Tibial artery (tissue), 4 donors: ENCODE measurements around the gene GNG12.

Experiments
- DNase-seq, 2 donors: peaks; one replicate each; pipeline ENCODE4 v3.0.0-alpha.2; 2019
- H3K27ac ChIP-seq, 2 donors: fragments of 200-600 bp; sonication (generic) in 1 of 2; 1 replicate in 1 of 2; 2 replicates in 1 of 2; pipeline ENCODE4 v1.5.1; 2018 to 2019; ENCODE audit warnings: mild to moderate bottlenecking in 1 of 2
- H3K27me3 ChIP-seq, 2 donors: fragments of 200-600 bp; sonication (generic) in 1 of 2; one replicate each; pipeline versions ENCODE4 v1.5.1 to v1.6.0; 2016 to 2019
- H3K36me3 ChIP-seq, 3 donors: fragments of 200-600 bp; sonication (generic) in 2 of 3; one replicate each; pipeline ENCODE4 v1.5.1; 2016 to 2019; ENCODE audit warnings: mild to moderate bottlenecking in 2 of 3
- H3K4me1 ChIP-seq, 4 donors: fragments of 200-600 bp; sonication (generic) in 2 of 4; 1 replicate in 3 of 4; 2 replicates in 1 of 4; pipeline ENCODE4 v1.5.1; 2016 to 2019
- H3K4me3 ChIP-seq, 2 donors: fragments of 200-600 bp; sonication (generic) in 1 of 2; 1 replicate in 1 of 2; 2 replicates in 1 of 2; pipeline ENCODE4 v1.5.1; 2018 to 2019; ENCODE audit warnings: mild to moderate bottlenecking in 2 of 2
- H3K9me3 ChIP-seq, 3 donors: fragments of 200-600 bp; sonication (generic) in 1 of 3; one replicate each; pipeline ENCODE4 v1.5.1; 2016 to 2019
- CTCF ChIP-seq, 2 experiments: fragments of 200-600 bp in 1 of 2; fragments of 450-650 bp in 1 of 2; IDR thresholded peaks; one replicate each; pipeline ENCODE4 v1.5.1; 2017 to 2019; ENCODE audit warnings: antibody characterized with exemption in 2 of 2, mild to moderate bottlenecking in 1 of 2, moderate library complexity in 1 of 2
- intact Hi-C: fragments of 100-400 bp; cut with DNase I; formaldehyde crosslinking; loops from one replicate; pipeline ENCODE4 v1.15.0; 2023; ENCODE audit warnings: low total_unique reads

The GNG12 gene

GRCh38 chr1:67791261-67791660 lies 42.0 kb downstream of the GNG12 start:
- H3K4me3 ChIP-seq = no peak overlapping the region
- H3K9me3 ChIP-seq = no peaks in the 10 kb centered on the region
- DNase-seq = no peak
- intact Hi-C loops = loop anchor here (5.0 kb wide), 1 partner anchor 36 kb away; no protein-coding TSS in a partner anchor
- no peaks in the 10 kb centered on the region for H3K27me3 ChIP-seq
- H3K36me3 ChIP-seq = no peaks in the 10 kb centered on the region
- H3K4me1 ChIP-seq = peaks cover 0 to 97% (median 66%) of the 10 kb centered on the region in 4 donors
- peak overlapping the region; percentile 69 to 76 for H3K27ac ChIP-seq
- TF ChIP-seq CTCF (IDR thresholded peaks at IDR 0.05) = no peak

GRCh38 chr1:67790201-67790692 lies 43.0 kb downstream of the GNG12 start:
- Histone ChIP-seq H3K4me1 (peaks cover 0 to 97% (median 73%) of the 10 kb centered on the region in 4 donors), H3K27ac (peak overlapping the region; percentile 69 to 76), H3K4me3 (no peak overlapping the region), H3K36me3 (no peaks in the 10 kb centered on the region), H3K27me3 (no peaks in the 10 kb centered on the region), H3K9me3 (no peaks in the 10 kb centered on the region)
- no peak for TF ChIP-seq CTCF (IDR thresholded peaks at IDR 0.05)
- intact Hi-C loops = loop anchor here (5.0 kb wide), 1 partner anchor 37 kb away; no protein-coding TSS in a partner anchor
- DNase-seq = no peak

- Histone ChIP-seq H3K27ac (peak overlapping the region; percentile 69 to 76), H3K9me3 (no peaks in the 10 kb centered on the region), H3K4me1 (peaks cover 0 to 95% (median 71%) of the 10 kb centered on the region in 4 donors), H3K36me3 (no peaks in the 10 kb centered on the region), H3K4me3 (no peak overlapping the region), H3K27me3 (no peaks in the 10 kb centered on the region)
- no peak for TF ChIP-seq CTCF (IDR thresholded peaks at IDR 0.05)
- no peak for DNase-seq
- intact Hi-C loops = no loop called here
Observed at GRCh38 chr1:67789551-67789950, 43.7 kb downstream of the GNG12 start.

- TF ChIP-seq CTCF (IDR thresholded peaks at IDR 0.05) = no peak
- no peak overlapping the region for H3K4me3 ChIP-seq
- H3K4me1 ChIP-seq = peaks cover 0 to 89% (median 65%) of the 10 kb centered on the region in 4 donors
- no peak for DNase-seq
- intact Hi-C loops = no loop called here
- peak overlapping the region; percentile 55 to 76 for H3K27ac ChIP-seq
- H3K27me3 ChIP-seq = no peaks in the 10 kb centered on the region
- H3K9me3 ChIP-seq = no peaks in the 10 kb centered on the region
- H3K36me3 ChIP-seq = no peaks in the 10 kb centered on the region
Observed at GRCh38 chr1:67788904-67789303, 44.4 kb downstream of the GNG12 start.

GRCh38 chr1:67788238-67788790 lies 45.0 kb downstream of the GNG12 start:
- intact Hi-C loops = no loop called here
- TF ChIP-seq CTCF (IDR thresholded peaks at IDR 0.05) = no peak
- H3K4me1 ChIP-seq = peaks cover 0 to 83% (median 59%) of the 10 kb centered on the region in 4 donors
- H3K4me3 ChIP-seq = no peak overlapping the region
- no peaks in the 10 kb centered on the region for H3K27me3 ChIP-seq
- peak overlapping the region; percentile 55 to 76 for H3K27ac ChIP-seq
- H3K9me3 ChIP-seq = no peaks in the 10 kb centered on the region
- H3K36me3 ChIP-seq = no peaks in the 10 kb centered on the region
- DNase-seq = no peak
